IMR-90 (cell line): ENCODE data around the gene SPTBN5. TPM values are rescaled to one million over a fixed set of nuclear protein-coding genes. Genes with fewer than 3 reads are reported as not detected.

ENCODE experiments used
- ATAC-seq: fragments of 200-7000 bp; cut with Tn5 transposase; 2 replicates; pipeline ENCODE4 v1.9.1; 2020; ENCODE audit warnings: low read depth, mild to moderate bottlenecking, moderate library complexity
- BruUV-seq: library from RNA; stranded (reverse); fragments of 400-500 nt; replicated peaks from 2 replicates; lab custom pipeline; 2021; lab: Mats Ljungman, UMichigan
- CTCF ChIA-PET: fragments of 300-600 bp; formaldehyde crosslinking; extraction: SDS; loops from one replicate; lab custom pipeline; 2021; ENCODE audit warnings: antibody characterized with exemption; lab: Yijun Ruan, JAX
- POLR2A ChIA-PET: fragments of 300-600 bp; sonication (Branson Sonifier 250); formaldehyde crosslinking; loops from one replicate; lab custom pipeline; 2022; ENCODE audit warnings: antibody characterized with exemption; ENCODE audit not compliant: unreplicated experiment; lab: Charles Lee
- DNase-seq: peaks from one replicate; pipeline ENCODE4 v3.0.0; 2013
- H2AFZ ChIP-seq: replicated peaks from 2 replicates; pipeline ENCODE3; 2013; ENCODE audit warnings: low read length, mild to moderate bottlenecking; ENCODE audit not compliant: poor library complexity
- H2AK5ac ChIP-seq: 2 replicates; pipeline ENCODE4 v1.6.1; 2013; ENCODE audit warnings: low read depth, low read length, inconsistent platforms
- H2AK9ac ChIP-seq: replicated peaks from 2 replicates; pipeline ENCODE3; 2013; ENCODE audit warnings: mild to moderate bottlenecking, low read depth, low read length, moderate library complexity; ENCODE audit not compliant: poor library complexity
- H2BK120ac ChIP-seq: 2 replicates; pipeline ENCODE4 v1.6.1; 2013; ENCODE audit warnings: low read depth, low read length, inconsistent platforms
- H2BK15ac ChIP-seq: 3 replicates; pipeline ENCODE4 v1.6.1; 2013; ENCODE audit warnings: low read depth, low read length, inconsistent platforms
- H2BK20ac ChIP-seq: 2 replicates; pipeline ENCODE4 v1.6.1; 2013; ENCODE audit warnings: low read depth, mild to moderate bottlenecking, inconsistent platforms, low read length, moderate library complexity
- H2BK5ac ChIP-seq: 2 replicates; pipeline ENCODE4 v1.6.1; 2013; ENCODE audit warnings: mild to moderate bottlenecking, low read depth, low read length, inconsistent platforms; ENCODE audit not compliant: poor library complexity, severe bottlenecking
- H3K14ac ChIP-seq: replicated peaks from 2 replicates; pipeline ENCODE4 v1.6.1; 2013; ENCODE audit warnings: low read depth, low read length, inconsistent platforms
- H3K18ac ChIP-seq: 2 replicates; pipeline ENCODE4 v1.6.1; 2013; ENCODE audit warnings: low read depth, low read length, control low read depth
- H3K23ac ChIP-seq: 2 replicates; pipeline ENCODE4 v1.6.1; 2013; ENCODE audit warnings: low read depth, low read length, inconsistent platforms
- H3K27ac ChIP-seq: 2 replicates; pipeline ENCODE4 v1.5.1; 2013; ENCODE audit warnings: mild to moderate bottlenecking, control low read depth, low read length; ENCODE audit not compliant: insufficient read depth
- H3K27me3 ChIP-seq: 2 replicates; pipeline ENCODE4 v1.6.1; 2013; ENCODE audit warnings: low read length; ENCODE audit not compliant: control insufficient read depth, insufficient read depth
- H3K36me3 ChIP-seq: 2 replicates; pipeline ENCODE4 v1.6.1; 2013; ENCODE audit warnings: low read length, mixed read lengths; ENCODE audit not compliant: control insufficient read depth, insufficient read depth
- H3K4ac ChIP-seq: 2 replicates; pipeline ENCODE4 v1.6.1; 2013; ENCODE audit warnings: low read depth, low read length, inconsistent platforms
- H3K4me1 ChIP-seq: 2 replicates; pipeline ENCODE4 v1.6.1; 2013; ENCODE audit warnings: low read length, mixed read lengths; ENCODE audit not compliant: control insufficient read depth, insufficient read depth
- H3K4me2 ChIP-seq: 2 replicates; pipeline ENCODE4 v1.6.1; 2013; ENCODE audit warnings: low read depth, mild to moderate bottlenecking, control low read depth, low read length, moderate library complexity
- H3K4me3 ChIP-seq: 2 replicates; pipeline ENCODE4 v1.5.1; 2013; ENCODE audit warnings: low read depth, mild to moderate bottlenecking, control low read depth, low read length, moderate library complexity; ENCODE audit not compliant: insufficient read depth
- H3K56ac ChIP-seq: 2 replicates; pipeline ENCODE4 v1.6.1; 2013; ENCODE audit warnings: low read length, inconsistent platforms; ENCODE audit not compliant: insufficient read depth; ENCODE audit errors: extremely low read depth
- H3K79me1 ChIP-seq, 2 experiments: 2 replicates each; pipeline ENCODE4 v1.6.1; 2013; ENCODE audit warnings: low read length in 2 of 2, inconsistent platforms in 1 of 2, low read depth in 1 of 2
- H3K9ac ChIP-seq: 2 replicates; pipeline ENCODE4 v1.6.1; 2013; ENCODE audit warnings: low read depth, low read length, control low read depth
- H3K9me1 ChIP-seq: 2 replicates; pipeline ENCODE4 v1.6.1; 2013; ENCODE audit warnings: low read length, inconsistent platforms; ENCODE audit not compliant: insufficient read depth
- H3K9me3 ChIP-seq: 2 replicates; pipeline ENCODE4 v1.6.1; 2013; ENCODE audit warnings: low read length; ENCODE audit not compliant: control insufficient read depth, insufficient read depth
- H4K20me1 ChIP-seq: 2 replicates; pipeline ENCODE4 v1.6.1; 2013; ENCODE audit warnings: low read length, inconsistent platforms; ENCODE audit not compliant: insufficient read depth
- H4K5ac ChIP-seq: 2 replicates; pipeline ENCODE4 v1.6.1; 2013; ENCODE audit warnings: mild to moderate bottlenecking, low read depth, low read length, control low read depth
- H4K8ac ChIP-seq, 2 experiments: 2 replicates each; pipeline ENCODE4 v1.6.1; 2013; ENCODE audit warnings: low read depth in 2 of 2, low read length in 2 of 2, control low read depth in 1 of 2, inconsistent platforms in 1 of 2
- H4K91ac ChIP-seq: 2 replicates; pipeline ENCODE4 v1.6.1; 2013; ENCODE audit warnings: low read depth, low read length, inconsistent platforms; ENCODE audit not compliant: insufficient read depth
- CEBPB ChIP-seq: IDR thresholded peaks from 2 replicates; pipeline ENCODE4 v1.6.1; 2012; ENCODE audit warnings: low read depth, low read length, improper control_type of control experiment
- CTCF ChIP-seq: conservative IDR thresholded peaks from 2 replicates; pipeline ENCODE4 v1.5.1; 2012; ENCODE audit warnings: mild to moderate bottlenecking, low read depth, low read length, improper control_type of control experiment
- FOS ChIP-seq: fragments of 150-350 bp; IDR thresholded peaks from 2 replicates; pipeline ENCODE4 v1.6.1; 2016; ENCODE audit warnings: low read depth, low read length
- MAFK ChIP-seq: IDR thresholded peaks from 2 replicates; pipeline ENCODE4 v1.6.1; 2012; ENCODE audit warnings: low read depth, low read length, improper control_type of control experiment
- MAZ ChIP-seq: IDR thresholded peaks from 2 replicates; pipeline ENCODE4 v1.6.1; 2012; ENCODE audit warnings: low read depth, mild to moderate bottlenecking, low read length, improper control_type of control experiment, moderate library complexity, borderline replicate concordance
- POLR2A ChIP-seq: IDR thresholded peaks from 2 replicates; pipeline ENCODE4 v1.6.1; 2012; ENCODE audit warnings: mild to moderate bottlenecking, low read depth, low read length
- RFX5 ChIP-seq: IDR thresholded peaks from 2 replicates; pipeline ENCODE4 v1.8.0; 2012; ENCODE audit warnings: low read depth, mild to moderate bottlenecking, low read length, moderate library complexity
- SMC3 ChIP-seq: fragments of 150-350 bp; IDR thresholded peaks from 2 replicates; pipeline ENCODE4 v1.6.1; 2016; ENCODE audit warnings: low read depth, mild to moderate bottlenecking, antibody characterized with exemption, low read length, moderate library complexity
- WGBS, 2 experiments: methylation state at CpG; one replicate each; pipeline versions ENCODE4 v1.1.5 to v1.1.7; 2013; ENCODE audit warnings: missing lambda C conversion rate in 2 of 2; ENCODE audit not compliant: insufficient read length in 1 of 2; ENCODE audit errors: extremely low coverage in 2 of 2; 5-methylcytosine and 5-hydroxymethylcytosine counted together
- dilution Hi-C: fragments of 300-500 bp; cut with HindIII; formaldehyde crosslinking; loops from one replicate; pipeline ENCODE4 v1.14.3; 2018; ENCODE audit warnings: low sequenced_read_pairs; ENCODE audit not compliant: unreplicated experiment
- in situ Hi-C: fragments of 300-500 bp; cut with MboI; formaldehyde crosslinking; loops from 3 replicates; pipeline ENCODE4 v1.14.3; 2019; ENCODE audit warnings: low sequenced_read_pairs, inconsistent platforms, mixed read lengths
- intact Hi-C: fragments of 100-400 bp; cut with micrococcal nuclease; formaldehyde crosslinking; loops from 2 replicates; pipeline ENCODE4 v1.10.0; 2022
- polyA plus RNA-seq, 3 experiments: library from polyadenylated mRNA; depleted of rRNA; stranded (reverse); fragments of >200 nt; gene quantifications; 2 replicates each; pipeline ENCODE4 v1.2.3, GENCODE V29; 2012; ENCODE audit warnings: low replicate concordance in 1 of 3
- total RNA-seq: library from RNA; depleted of rRNA; stranded (reverse); fragments of >200 nt; gene quantifications from 2 replicates; pipeline ENCODE4 v1.2.3, GENCODE V29; 2012

The SPTBN5 gene
- total and polyA plus RNA-seq, 2 of the 4 experiments (the other 2 are of a cell fraction): under 0.01 to 0.38 TPM

GRCh38 chr15:41852736-41853590 is 40.9 kb downstream of the SPTBN5 start (continued):
- TF ChIP-seq SMC3: no peak

GRCh38 chr15:41851755-41852370 is 42.0 kb downstream of the SPTBN5 start:
- no peak overlapping the region for H3K4me2 ChIP-seq
- no peaks in the 10 kb centered on the region for H3K79me1 ChIP-seq
- no peak overlapping the region for H4K91ac ChIP-seq
- no peaks in the 10 kb centered on the region for H3K9me1 ChIP-seq
- H3K27me3 ChIP-seq: peaks cover 22% of the 10 kb centered on the region; the same call in 1 of the 2 replicates
- no peak overlapping the region for H2BK120ac ChIP-seq
- ATAC-seq (no peak), DNase-seq (no peak)
- H3K9me3 ChIP-seq: no peaks in the 10 kb centered on the region
- intact Hi-C loops (no loop called here), in situ Hi-C loops (no loop called here), dilution Hi-C loops (no loop called here)
- no peak overlapping the region for H3K9ac ChIP-seq
- no peak overlapping the region for H4K8ac ChIP-seq
- no peak overlapping the region for H3K4ac ChIP-seq
- no peak overlapping the region for H4K5ac ChIP-seq
- H2BK15ac ChIP-seq: no peak overlapping the region
- H3K18ac ChIP-seq: no peak overlapping the region
- H3K27ac ChIP-seq: no peak overlapping the region
- H2AFZ ChIP-seq: no peak overlapping the region
- no peak overlapping the region for H3K14ac ChIP-seq
- H2AK9ac ChIP-seq: no peak overlapping the region
- H4K20me1 ChIP-seq: no peaks in the 10 kb centered on the region
- no TSS peak for BruUV-seq
- TF ChIP-seq POLR2A (no peak), FOS (no peak), CTCF (no peak), MAFK (no peak), RFX5 (no peak), MAZ (no peak), CEBPB (no peak)
- H2BK20ac ChIP-seq: no peak overlapping the region
- H2BK5ac ChIP-seq: no peak overlapping the region
- H3K4me3 ChIP-seq: no peak overlapping the region
- H3K56ac ChIP-seq: no peak overlapping the region
- H3K23ac ChIP-seq: no peak overlapping the region
- ChIA-PET CTCF (no interaction called here), POLR2A (no interaction called here)
- peaks cover 9% of the 10 kb centered on the region for H3K36me3 ChIP-seq
- no CpG with 5 or more reads among the region's 8 CpGs for WGBS, 2 experiments
- H2AK5ac ChIP-seq: no peak overlapping the region
- no peaks in the 10 kb centered on the region; the same call in 1 of the 2 replicates for H3K4me1 ChIP-seq
